ENCODE data around the gene ZNF287. TPM values are rescaled to one million over a fixed set of nuclear protein-coding genes. Genes with fewer than 3 reads are reported as not detected.

The ZNF287 gene
- total RNA-seq, 4 donors from 2014 or later = 5.0 to 12.0 (median 7.1) TPM

- no peak for TF ChIP-seq CTCF (IDR thresholded peaks at IDR 0.05)
- no peak for TF ChIP-seq POLR2A (IDR thresholded peaks at IDR 0.05; ENCODE audit: low read depth)
- TF ChIP-seq POLR2AphosphoS5 (IDR thresholded peaks at IDR 0.05) = no peak
- intact Hi-C loops (cut with DNase I) = no loop called here
- Histone ChIP-seq H3K4me3 (no peak overlapping the region), H3K36me3 (no peaks in the 10 kb centered on the region), H3K4me1 (no peaks in the 10 kb centered on the region), H3K27ac (replicated peaks in 1 of 4) (no peak overlapping the region), H3K27me3 (no peaks in the 10 kb centered on the region), H3K9me3 (no peaks in the 10 kb centered on the region)
- WGBS = 88% methylated on average over 3 of the region's 3 CpGs
- DNase-seq (ENCODE audit: extremely low spot score) = no peak
Observed at GRCh38 chr17:16504984-16505383, 64.0 kb downstream of the ZNF287 start.

Other genes with a start within 250 kb of the ZNF287 start
- 10 to 100 TPM in 2 of 4 donors, 1 to 10 TPM in 2; 4.2 to 10.9 (median 8.2) TPM for gene CENPV, start 215.7 kb downstream of the ZNF287 start, total RNA-seq
- 1,000 to 10,000 TPM in 2 of 4 donors, 100 to 1,000 TPM in 2; 713 to 1,130 (median 983) TPM for gene UBB, start 188.1 kb downstream of the ZNF287 start, total RNA-seq
- gene TRPV2, start 153.6 kb downstream of the ZNF287 start, total RNA-seq = 10 to 100 TPM; 11.3 to 19.1 (median 17.7) TPM
- gene LRRC75A, start 77.0 kb downstream of the ZNF287 start, total RNA-seq = 1 to 10 TPM in 2 of 4 donors, under 1 TPM in 2; 0.83 to 3.5 (median 2.0) TPM
- 1 to 10 TPM; 1.2 to 4.5 (median 2.5) TPM for gene ZNF624, start 84.6 kb upstream of the ZNF287 start, total RNA-seq
- gene CCDC144A, start 121.0 kb upstream of the ZNF287 start, total RNA-seq = 1 to 10 TPM in 3 of 4 donors, under 1 TPM in 1; 0.58 to 7.5 (median 3.6) TPM

Data from esophagus muscularis mucosa (tissue), 4 donors.